Left kidney (tissue), 2 donors: Measurements from ENCODE around the gene TCERG1L. TPM values are rescaled to one million over a fixed set of nuclear protein-coding genes. Genes with fewer than 3 reads are reported as not detected.

ENCODE experiments used
- DNase-seq: peaks from one replicate; pipeline ENCODE4 v3.0.0-alpha.2; 2013
- polyA plus RNA-seq: library from polyadenylated mRNA; unstranded; fragments of 120-200 nt; gene quantifications from one replicate; pipeline ENCODE4 v1.2.1, GENCODE V29; 2013; ENCODE audit not compliant: insufficient read length

Gene TCERG1L
- polyA plus RNA-seq, 1 donor = 1.3 TPM

- DNase-seq = no peak
Observed at GRCh38 chr10:131124945-131125344, 186.6 kb downstream of the TCERG1L start.

- DNase-seq = no peak
Observed at GRCh38 chr10:131123496-131123895, 188.0 kb downstream of the TCERG1L start.

DNA sequence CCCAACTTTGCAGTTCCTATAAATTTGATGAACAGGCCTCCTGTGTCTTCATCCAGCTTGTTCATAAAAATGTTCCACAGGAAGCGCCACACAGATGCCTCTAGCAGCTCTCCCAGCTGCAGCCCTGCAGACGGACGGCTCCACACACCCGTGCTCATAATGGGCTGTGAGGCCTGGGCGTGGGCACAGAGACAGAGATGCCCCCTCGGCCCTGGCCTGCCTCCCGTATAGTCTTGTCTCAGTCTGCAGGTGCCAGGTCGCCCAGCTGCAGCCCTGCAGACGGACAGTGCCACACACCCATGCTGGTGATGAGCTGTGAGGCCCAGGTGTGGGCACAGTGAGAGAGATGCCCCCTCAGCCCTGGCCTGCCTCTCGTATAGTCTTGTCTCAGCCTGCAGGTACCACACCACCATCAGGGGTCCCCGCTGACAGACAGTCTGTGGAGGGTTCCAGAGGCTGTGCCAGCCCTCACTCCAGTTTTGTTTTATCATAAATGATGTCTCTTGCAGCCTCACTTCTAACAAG, 189.9 kb downstream of the TCERG1L start:
- DNase-seq = no peak

- no peak for DNase-seq
Observed at GRCh38 chr10:131119626-131120355, 191.7 kb downstream of the TCERG1L start.

- DNase-seq = no peak
Observed at GRCh38 chr10:131117416-131118212, 193.9 kb downstream of the TCERG1L start.

DNA sequence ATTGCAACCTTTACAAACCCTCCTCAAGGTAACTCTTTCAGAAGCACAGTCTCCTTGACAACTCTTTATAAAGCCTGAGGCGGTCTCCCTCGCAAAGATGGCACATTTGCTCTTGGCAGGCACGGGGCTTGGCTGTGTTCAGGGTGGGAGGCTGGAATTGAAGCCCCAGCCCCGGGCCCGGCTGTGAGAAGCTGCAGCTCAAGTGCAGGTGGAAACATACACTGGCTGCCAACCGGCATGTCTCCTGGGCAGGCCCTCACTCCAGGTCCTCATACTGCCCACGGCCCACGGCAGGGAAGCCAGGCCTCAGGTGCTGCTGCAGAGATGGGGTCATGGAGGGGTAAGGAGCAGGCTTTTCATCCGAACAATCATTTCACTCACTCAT, 194.5 kb downstream of the TCERG1L start:
- DNase-seq = no peak

- DNase-seq = no peak
Observed at GRCh38 chr10:131116216-131116990, 195.1 kb downstream of the TCERG1L start.

DNA sequence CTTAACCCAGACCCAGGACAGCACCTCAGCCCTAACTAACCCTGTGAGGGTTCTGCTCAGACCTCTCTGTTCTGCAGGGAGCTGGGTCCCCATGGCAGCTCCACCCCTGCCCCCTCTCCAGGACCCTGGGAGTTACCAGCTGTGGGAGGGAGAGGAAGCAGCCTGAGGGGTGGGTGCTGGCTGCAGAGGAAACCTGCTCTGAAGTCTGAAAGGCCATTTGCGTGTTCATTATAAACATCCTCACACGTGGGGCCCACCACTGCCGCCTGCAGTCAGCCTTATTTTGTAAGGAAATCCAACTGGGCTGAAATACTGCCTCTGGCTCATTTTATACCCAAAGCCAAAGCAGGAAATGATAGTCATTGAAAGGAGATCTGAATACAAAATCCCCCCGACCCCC, 195.7 kb downstream of the TCERG1L start:
- no peak for DNase-seq

GRCh38 chr10:131115321-131115720, 196.2 kb downstream of the TCERG1L start:
- no peak for DNase-seq

DNA sequence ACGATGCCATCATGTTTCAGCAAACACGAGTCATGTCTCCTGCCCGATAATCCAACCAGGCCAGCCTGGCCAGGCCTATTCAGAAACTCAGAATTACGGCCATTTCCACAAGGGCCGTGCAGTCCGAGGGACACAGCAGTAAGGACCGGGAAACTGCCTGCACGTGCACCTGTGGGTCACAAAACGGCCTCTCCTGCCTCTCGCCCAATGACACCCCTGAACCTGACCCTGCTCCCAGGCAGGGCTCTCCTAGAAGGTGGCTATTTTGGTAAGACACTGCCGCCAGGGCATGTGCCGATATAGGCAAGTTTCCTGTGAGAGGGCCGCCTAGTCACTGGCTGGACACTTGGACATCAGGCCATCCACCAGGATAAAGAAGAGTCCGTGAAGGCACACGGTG, 196.7 kb downstream of the TCERG1L start:
- DNase-seq = no peak

DNA sequence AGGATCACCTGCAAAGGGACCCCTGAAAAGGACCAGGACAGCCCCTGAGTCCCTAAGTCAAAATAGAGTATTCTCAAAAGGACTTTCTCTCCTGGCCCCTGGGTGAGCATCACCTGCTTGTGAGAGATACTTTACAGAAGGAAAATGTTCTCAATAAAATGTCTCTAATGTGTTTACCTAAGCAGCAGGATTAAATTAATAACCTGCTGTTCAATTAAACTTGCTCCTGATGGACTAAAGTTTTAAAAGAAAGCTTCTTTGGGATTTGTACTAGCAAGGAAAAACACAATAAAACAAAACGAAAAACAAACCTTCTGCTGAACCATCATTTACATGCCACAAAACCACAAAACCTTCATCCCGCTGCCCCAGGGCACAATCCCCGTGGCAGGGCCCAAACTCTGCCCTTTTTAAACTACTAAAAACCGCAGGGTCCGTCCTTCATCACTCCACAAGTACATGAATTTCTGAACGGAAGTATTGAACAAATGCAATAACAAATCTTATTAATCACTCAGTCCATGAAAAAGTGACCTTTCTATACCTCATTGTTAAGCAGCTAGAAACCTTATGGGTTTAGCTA, 197.7 kb downstream of the TCERG1L start:
- DNase-seq = no peak

GRCh38 chr10:131113165-131113564, 198.4 kb downstream of the TCERG1L start:
- no peak for DNase-seq

DNA sequence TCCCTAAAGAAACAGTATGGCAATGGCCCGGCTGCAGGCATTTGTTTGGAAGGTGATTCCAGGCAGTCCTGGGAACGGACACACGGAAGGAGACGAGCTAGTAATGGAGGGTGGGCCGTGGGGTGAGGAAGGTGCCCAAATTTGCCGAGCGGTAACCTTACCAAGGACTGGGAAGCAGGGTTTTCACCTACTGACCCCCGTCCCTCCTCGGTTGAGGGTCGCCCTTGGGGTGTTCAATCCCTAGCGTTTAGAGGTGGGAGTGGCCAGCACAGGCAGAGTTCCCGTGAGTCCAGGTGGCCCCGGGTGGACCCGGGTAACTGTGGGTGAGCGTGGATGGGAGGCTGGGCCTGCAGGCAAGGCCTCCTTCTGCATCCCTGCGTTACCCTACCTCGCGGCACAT, 198.8 kb downstream of the TCERG1L start:
- no peak for DNase-seq

- DNase-seq = no peak
Observed at GRCh38 chr10:131111471-131112080, 199.9 kb downstream of the TCERG1L start.

- DNase-seq = no peak
Observed at GRCh38 chr10:131111007-131111406, 200.5 kb downstream of the TCERG1L start.

DNA sequence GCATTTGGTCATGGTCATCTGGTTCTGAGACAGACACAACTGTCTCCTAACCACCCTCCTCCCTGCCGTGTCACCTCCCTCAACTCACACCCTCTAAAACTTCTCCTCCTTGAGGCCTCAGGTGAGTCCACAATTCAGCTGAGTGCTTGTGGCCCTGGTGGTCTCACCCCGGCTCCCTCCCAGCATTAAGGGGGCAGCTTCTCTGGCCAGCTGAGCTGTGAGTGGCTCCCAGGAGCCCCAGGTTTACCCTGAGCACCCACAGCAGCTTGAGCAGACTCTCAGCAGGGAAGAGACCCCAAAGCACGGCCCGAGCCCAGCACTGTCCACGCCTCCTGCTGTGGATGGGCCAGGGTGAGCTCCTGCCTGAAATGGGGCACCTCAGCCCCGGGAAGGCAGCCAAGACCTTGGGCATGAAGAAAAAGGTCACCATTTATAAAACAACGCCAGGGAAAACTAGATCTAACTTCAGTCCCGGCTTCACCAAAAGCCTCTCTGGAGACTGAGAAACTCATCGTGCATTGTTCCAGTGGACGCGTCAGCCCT, 201.2 kb downstream of the TCERG1L start:
- DNase-seq = no peak

GRCh38 chr10:131109726-131110125, 201.8 kb downstream of the TCERG1L start:
- DNase-seq = no peak

DNA sequence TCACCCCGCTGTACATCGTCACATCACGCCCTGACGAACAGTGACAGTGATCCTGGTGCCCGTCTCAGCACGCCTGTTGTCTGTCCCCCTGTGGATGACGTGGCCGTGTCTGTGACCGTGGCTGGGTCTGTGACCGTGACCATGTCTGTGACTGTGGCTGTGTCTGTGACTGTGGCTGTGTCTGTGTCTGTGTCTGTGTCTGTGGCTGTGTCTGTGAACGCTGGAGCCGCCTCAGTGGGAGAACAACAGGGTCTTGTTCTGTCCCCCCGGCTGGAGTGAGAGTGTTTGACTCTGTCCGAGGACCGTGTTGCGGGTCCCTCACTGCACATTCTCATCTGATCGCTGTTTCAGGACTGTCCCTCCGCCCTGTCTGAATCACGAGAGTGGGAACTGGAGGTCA, 202.2 kb downstream of the TCERG1L start:
- DNase-seq = no peak

DNA sequence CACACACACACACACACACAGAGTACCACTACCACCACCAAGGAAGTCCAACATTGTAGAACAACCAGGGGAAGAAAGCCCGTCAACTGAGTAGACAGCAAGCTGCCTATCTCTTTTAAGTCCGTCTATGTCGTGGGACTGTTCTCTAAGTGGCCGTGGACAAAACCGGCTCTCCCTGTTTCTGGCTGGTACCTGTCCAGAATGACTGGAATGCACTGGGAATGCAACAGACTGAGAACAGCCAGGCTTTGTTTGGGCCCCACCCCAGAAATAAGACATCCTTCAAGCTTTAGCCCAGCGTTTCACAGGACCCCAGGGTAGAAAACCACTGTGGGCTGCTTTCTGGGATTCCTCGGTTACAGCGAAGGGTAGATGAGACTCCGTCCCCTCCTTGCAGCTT, 203.6 kb downstream of the TCERG1L start:
- DNase-seq = no peak

GRCh38 chr10:131102676-131103075, 208.8 kb downstream of the TCERG1L start:
- no peak for DNase-seq

DNA sequence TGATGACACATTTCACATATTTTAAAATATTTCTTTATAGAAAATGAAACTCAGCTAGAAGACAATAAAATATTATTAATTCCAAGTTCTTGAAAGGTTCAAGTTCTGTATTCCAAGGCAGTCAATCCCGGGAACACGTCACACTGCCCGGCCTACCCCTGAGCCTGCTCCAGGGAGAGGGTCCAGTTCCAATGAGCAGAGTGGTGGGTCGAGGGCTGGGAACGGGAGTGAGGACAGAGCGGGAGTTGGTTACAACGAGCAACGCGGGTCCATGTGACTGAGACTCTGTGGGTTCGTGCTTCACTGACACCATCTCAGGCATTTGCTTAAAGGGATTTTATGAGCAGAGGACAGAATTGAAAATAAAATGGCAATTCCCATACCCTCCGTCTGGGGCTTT, 209.4 kb downstream of the TCERG1L start:
- DNase-seq = no peak
